HCT116 (cell line): ENCODE data around the gene GRK5.

Experiments
- ATF3 ChIP-seq: IDR thresholded peaks from 2 replicates; pipeline ENCODE4 v1.6.1; 2012
- CTCF ChIP-seq, 3 experiments: fragments of 200-600 bp in 1 of 3; sonication (generic) in 1 of 3; IDR thresholded peaks in 2 of 3; conservative IDR thresholded peaks in 1 of 3; 2 replicates each; pipeline ENCODE4 v1.5.1; 2012 to 2017; ENCODE audit warnings: low read depth in 2 of 3, low read length in 2 of 3, antibody characterized with exemption in 1 of 3, borderline replicate concordance in 1 of 3, control low read depth in 1 of 3, mild to moderate bottlenecking in 1 of 3, mixed read lengths in 1 of 3, mixed run types in 1 of 3, moderate library complexity in 1 of 3; ENCODE audit not compliant: insufficient read depth in 1 of 3
- EZH2 ChIP-seq: fragments of 200-600 bp; sonication (generic); IDR thresholded peaks from 2 replicates; pipeline ENCODE4 v1.6.1; 2017; ENCODE audit warnings: antibody characterized with exemption, mixed run types
- FOSL1 ChIP-seq: IDR thresholded peaks from 2 replicates; pipeline ENCODE4 v1.6.1; 2012; ENCODE audit warnings: low read depth
- JUND ChIP-seq: IDR thresholded peaks from 2 replicates; pipeline ENCODE4 v1.6.1; 2012
- POLR2A ChIP-seq: IDR thresholded peaks from 2 replicates; pipeline ENCODE4 v1.7.0; 2011; ENCODE audit warnings: borderline replicate concordance; ENCODE audit not compliant: insufficient read depth, insufficient read length; ENCODE audit errors: extremely low read depth
- POLR2AphosphoS5 ChIP-seq: IDR thresholded peaks from 2 replicates; pipeline ENCODE4 v1.6.1; 2011; ENCODE audit warnings: mild to moderate bottlenecking, low read depth, low read length, moderate library complexity
- REST ChIP-seq: IDR thresholded peaks from 2 replicates; pipeline ENCODE4 v1.6.1; 2012; ENCODE audit warnings: low read depth
- SIN3A ChIP-seq: IDR thresholded peaks from 2 replicates; pipeline ENCODE4 v1.6.1; 2012; ENCODE audit warnings: low read depth
- YY1 ChIP-seq: IDR thresholded peaks from 2 replicates; pipeline ENCODE4 v1.6.1; 2011; ENCODE audit warnings: low read length, low read depth, moderate library complexity, mild to moderate bottlenecking; ENCODE audit not compliant: insufficient replicate concordance; ENCODE audit errors: extremely low read depth
- ZFX ChIP-seq: fragments of 450-650 bp; IDR thresholded peaks from 2 replicates; pipeline ENCODE4 v1.6.1; 2017

DNA sequence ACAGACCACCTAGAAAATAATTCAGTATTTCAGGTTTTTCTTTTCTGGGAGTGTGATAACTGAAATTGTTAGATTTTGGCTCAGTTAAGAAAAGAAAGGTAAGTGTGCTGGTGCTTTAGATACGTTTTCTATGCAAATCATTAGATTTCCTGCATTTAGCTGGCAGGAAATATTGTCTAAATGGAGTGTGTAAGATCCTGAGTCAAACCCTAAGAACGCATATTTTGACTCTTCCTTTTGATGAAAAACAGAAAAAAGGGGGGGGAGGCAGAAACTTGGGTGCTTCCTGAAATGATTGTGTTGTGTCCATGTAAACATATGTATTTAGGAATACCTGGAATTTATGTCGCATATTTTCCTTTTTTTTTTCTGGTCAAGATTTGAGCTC, 1.2 kb downstream of the GRK5 start:
- no peak for TF ChIP-seq JUND
- no peak for TF ChIP-seq ZFX
- no peak for TF ChIP-seq POLR2AphosphoS5
- TF ChIP-seq CTCF (IDR thresholded peaks at IDR 0.05 in 2 of 3, conservative IDR thresholded peaks at IDR 0.05 in 1 of 3; ENCODE audit: borderline replicate concordance in 1 of 3, insufficient read depth in 1 of 3, low read depth in 2 of 3, low read length in 2 of 3) = no peak
- no peak for TF ChIP-seq POLR2A
- no peak for TF ChIP-seq ATF3
- no peak for TF ChIP-seq REST
- no peak for TF ChIP-seq FOSL1
- no peak for TF ChIP-seq EZH2
- TF ChIP-seq SIN3A = no peak
- no peak for TF ChIP-seq YY1
